Activated CD4-positive, alpha-beta T cell treated with anti-CD3 and anti-CD28 coated beads, Interleukin-2, amount 50 U/mL, for 48 hours (primary cell): ENCODE data around the gene SETD2.
"Not testable (repeated sequence)": the region's sequence is repeated elsewhere in the genome, so short reads cannot be mapped to it uniquely, and the experiment has no call there.

ENCODE experiments used
- DNase-seq, 2 experiments: peaks; one replicate each; pipeline ENCODE4 v3.0.0-alpha.2; 2020

The SETD2 gene

DNA sequence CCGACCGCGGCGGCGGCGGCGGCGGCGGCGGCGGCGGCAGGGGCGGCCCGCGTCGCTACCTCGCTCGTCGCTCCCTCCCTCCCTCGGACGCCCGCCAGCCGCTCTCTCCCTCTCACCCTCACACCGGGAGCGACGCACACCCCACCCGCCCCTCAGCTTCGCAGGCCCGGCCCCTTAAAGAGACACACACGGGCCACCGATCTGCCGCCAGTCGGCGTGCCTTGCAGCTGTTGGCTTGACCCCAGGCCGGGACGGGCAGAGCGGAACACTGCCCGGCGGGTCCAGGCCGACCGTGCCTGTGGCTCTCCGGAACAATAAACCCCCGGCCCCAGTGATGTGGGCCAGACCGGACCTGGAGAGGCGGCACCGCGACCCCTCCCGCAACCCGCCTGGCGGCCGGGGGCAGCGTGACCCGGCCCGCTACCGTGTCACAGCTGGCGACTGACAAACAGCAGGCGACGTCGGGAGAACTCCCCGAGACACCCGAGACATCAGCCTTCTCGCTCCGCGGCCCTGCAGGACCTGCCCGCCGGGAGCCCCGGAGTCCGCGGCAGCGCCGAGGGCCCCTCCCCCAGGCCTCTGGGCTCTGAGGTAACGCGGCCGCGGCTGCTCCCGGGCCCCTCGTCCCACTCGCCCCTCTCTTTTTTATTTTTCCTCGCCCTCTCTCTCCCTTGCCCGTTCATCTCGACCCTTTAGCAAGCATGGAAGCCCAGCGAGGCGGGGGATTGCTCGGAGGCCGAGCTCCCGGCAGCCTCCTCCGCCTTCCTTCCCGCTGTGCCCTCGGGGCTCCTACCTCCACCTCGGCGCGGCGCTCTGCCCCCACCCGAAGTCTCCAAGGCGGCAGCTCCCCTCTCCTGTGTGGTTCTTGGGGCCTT lies at the start of gene SETD2:
TSS of gene SETD2 (minus strand) at position 107 of the 875 bp plus-strand sequence. CDS start 189 bp downstream, outside the sequence.
- DNase-seq, result peak; percentile 85 to 87

- no peak for DNase-seq
Measured at GRCh38 chr3:47210863-47211405, 47.0 kb upstream of the SETD2 start.

DNA sequence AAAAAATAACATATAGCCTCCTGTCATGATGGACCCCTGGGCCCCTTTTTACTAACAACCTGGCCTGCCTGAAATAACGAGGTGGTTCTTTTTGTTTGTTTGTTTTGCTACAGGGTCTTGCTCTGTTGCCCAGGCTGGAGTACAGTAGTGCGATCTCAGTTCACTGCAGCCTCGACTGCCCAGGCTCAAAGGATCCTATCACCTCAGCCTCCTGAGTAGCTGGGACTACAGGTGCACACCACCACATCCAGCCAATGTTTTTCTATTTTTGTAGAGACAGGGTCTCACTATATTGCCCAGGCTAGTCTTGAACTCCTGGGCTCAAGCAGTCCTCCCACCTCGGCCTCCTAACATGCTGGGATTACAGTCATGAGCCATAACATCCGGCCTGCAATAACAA lies 42.1 kb upstream of the SETD2 start:
- not testable (repeated sequence) for DNase-seq

DNA sequence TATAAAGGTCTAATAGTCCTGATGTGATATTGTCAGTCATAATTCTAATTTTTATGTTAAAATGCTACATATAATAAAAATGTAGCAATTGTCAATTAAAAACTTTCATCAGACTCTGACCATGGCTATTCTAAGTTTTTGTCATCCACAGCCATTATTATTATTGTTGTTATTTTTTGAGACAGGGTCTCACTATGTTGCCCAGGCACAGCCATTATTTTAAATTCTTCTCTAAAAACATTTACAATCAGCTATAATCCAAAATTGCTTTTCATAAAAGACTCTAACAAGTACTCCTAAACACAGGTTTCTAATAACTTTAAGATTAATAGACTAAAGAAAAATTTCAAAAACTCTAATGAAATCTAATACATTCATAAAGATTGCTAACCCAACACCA lies 41.0 kb upstream of the SETD2 start:
- no peak for DNase-seq

DNA sequence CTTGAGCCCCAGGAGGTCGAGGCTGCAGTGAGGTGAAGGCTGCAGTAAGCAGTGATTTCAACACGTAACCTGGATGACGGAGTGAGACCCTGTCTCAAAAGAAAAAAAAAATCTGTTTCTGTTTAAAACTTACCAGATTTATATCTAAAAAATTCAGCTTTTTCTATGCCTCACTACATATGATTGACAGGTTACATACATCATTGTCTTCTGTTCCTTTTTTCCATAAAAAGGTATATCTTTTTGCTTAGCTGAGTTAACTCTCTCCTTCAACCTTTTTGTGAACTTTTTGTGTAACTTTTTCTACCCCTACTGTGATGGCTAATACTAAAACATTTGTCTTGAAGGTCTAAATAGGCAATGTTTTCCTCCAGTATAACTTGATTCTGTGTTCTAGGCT lies 38.6 kb upstream of the SETD2 start:
- no peak for DNase-seq

GRCh38 chr3:47197287-47197686 lies 33.4 kb upstream of the SETD2 start:
- no peak for DNase-seq

DNA sequence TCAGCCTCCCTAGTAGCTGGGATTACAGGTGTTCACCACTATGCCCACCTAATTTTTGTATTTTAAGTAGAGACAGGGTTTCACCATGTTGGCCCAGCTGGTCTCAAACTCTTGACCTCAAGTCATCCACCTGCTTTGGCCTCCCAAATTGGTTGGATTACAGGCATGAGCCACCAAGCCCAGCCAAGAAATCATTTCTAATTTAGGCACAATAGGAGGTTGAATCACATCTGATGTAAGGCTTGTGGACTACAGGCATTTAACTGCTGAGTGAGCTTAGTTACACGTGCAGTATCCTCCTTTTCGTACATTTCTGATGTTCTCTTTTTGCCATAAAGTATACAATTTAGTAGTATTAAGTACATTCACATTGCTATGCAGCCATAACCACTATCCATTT lies 31.1 kb upstream of the SETD2 start:
- DNase-seq, result no peak

DNA sequence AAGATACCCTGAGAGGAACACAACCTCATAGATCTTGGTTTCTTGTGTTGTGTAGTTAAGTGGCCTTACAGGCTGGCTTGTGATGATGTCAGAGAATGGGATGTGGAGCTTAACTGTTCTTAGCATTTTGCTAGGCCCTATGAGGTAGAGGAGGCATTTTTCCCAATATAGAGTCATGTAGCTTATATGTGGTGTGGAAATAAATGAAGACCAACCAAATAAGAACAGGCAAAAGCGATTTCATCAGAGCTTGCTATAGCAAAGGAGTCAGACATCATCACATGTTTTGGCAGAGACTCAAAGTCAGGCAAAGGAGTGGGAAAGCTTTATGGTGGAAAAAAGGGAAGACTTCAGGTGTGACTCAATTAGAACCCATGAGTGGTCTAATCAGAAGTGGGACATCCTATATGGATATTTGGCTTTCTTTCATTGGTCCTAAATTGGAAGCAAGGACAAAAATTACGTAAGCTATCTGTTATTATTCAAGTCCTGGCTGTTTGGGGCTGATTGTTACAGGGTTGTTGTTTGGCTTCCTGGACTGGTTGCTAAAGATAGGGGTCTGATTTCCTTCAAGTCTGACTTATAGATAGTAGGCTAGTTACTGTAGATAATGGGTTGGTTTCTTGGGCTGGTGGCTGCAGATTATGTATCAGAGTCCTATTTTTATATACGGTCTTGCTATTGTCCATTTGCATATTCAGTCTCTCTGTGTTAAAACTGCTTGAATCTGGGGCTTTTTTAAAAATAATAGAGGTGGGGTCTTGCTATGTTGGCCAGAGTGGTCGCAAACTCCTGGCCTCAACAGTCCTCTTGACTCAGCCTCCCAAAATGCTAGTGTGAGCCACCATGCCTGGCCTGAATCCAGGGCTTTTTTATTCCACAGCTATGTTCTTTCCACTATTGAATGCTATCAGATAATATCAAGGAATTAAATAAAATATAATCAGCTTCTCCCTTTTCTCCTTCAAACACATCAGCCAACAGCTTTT lies 30.3 kb upstream of the SETD2 start:
- no peak for DNase-seq

- no peak for DNase-seq
Measured at GRCh38 chr3:47186285-47186684, 22.4 kb upstream of the SETD2 start.

GRCh38 chr3:47181685-47182084 lies 17.8 kb upstream of the SETD2 start:
- DNase-seq, result not testable (repeated sequence)

DNA sequence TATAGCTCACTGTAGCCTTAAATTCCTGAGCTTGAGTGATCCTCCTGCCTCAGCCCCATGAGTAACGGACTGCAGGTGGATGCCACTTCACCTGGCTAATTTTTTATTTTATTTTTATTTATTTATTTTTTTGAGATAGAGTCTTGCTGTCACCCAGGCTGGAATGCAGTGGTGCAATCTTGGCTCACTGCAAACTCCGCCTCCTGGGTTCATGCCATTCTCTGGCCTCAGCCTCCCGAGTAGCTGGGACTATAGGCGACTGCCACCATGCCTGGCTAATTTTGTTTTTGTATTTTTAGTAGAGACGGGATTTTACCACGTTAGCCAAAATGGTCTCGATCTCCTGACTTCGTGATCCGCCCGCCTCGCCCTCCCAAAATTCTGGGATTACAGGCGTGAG lies 16.1 kb upstream of the SETD2 start:
- DNase-seq, result not testable (repeated sequence)

DNA sequence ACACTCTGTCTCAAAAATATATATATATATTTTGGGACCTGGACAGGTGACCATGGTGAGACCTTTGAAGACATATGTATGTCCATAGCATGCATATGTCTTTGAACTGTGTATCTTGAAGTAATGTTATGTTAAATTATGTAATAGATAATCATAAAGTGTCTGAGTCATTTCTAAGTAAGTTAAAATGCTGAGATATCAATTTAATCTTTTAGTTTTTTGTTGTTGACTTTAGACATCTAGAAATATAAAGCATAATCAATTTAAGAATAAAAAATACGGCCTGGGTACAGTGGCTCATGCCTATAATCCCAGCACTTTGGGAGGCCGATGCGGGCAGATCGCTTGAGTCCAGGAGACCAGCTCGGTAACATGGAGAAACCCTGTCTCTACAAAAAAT lies 12.7 kb upstream of the SETD2 start:
- no peak for DNase-seq

DNA sequence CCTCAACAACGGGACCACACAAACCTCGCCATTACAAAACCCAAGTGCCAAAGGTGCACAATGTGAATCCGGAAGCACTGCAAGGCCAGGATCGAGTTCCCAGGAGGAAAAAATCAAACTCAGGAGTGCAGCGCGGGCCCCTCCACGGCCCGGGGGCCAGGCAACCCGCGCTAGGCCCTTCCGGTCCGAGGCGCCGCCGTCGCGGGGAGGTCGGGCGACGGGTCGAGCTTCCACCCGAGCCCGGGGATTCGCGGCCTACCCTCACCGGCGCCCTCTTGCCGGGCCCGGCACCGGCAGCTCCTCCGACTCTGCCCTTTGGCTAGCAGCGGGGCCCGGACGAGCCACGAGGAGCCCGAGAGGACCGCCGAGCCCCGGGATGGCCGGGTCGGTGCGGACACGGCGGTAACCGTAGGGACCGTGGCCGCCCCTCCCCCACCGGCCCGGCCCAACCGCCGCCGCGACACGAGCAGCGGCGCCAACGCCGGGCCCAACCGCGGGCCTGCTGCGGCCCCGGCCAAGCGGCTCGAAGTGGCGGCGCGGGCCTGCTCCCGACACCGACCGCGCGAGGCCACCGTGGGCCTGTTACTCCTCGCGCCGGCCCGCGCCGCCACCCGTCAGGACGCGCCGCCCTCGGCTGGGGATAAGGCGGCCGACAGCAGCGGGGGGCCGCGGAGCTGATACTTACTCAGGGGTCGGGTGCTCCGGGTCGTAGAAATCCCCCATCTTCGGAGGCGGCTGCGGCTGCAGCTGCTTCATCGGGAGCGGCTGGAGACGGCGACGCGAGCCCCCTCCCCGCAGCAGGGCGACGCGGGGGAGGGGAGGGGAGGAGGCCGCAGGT lies 525 bp downstream of the SETD2 start:
- peak; percentile 53 to 55 for DNase-seq

DNA sequence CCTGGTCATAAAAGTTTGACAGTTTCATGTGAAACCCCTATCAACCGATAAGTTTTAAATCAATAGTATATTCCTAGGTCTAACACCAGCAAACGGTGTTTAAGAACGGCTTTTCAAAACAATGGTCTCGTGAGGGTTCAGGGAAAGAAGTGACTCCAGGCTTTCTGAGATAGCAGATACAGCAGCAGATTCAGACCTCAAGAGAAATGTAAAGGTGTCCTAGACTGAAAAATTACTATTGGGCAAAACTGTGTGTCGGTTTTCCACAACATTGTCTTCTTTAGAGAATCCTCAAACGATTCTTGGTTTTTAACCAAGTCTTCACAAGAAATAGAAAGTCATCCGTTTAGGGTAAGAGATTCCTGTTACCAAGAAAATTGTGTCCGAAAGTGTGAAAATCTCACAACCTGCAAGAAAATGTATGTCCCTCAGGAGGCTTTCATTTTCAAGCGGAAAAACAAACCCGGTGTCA lies 1.2 kb downstream of the SETD2 start:
- no peak for DNase-seq

GRCh38 chr3:47161983-47162696 lies 1.8 kb downstream of the SETD2 start:
- no peak for DNase-seq

- DNase-seq, result no peak
Measured at GRCh38 chr3:47159820-47160219, 4.1 kb downstream of the SETD2 start.

DNA sequence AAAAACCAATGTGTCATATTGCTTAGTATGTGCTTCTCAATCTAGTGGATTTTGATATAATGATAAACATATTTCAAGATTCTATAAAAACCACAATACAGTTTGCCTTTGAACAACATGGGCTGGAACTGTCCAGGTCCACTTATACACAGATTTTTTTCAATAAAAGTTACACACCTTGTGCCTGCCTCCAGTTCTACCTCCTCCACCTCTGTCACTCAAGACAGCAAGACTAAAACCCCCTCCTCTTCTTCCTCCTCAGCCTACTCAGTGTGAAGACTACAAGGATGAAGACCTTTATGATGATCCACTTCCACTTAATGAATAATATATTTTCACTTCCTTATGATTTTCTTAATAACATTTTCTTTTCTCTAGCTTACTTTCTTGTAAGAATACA lies 5.7 kb downstream of the SETD2 start:
- DNase-seq, result no peak

DNA sequence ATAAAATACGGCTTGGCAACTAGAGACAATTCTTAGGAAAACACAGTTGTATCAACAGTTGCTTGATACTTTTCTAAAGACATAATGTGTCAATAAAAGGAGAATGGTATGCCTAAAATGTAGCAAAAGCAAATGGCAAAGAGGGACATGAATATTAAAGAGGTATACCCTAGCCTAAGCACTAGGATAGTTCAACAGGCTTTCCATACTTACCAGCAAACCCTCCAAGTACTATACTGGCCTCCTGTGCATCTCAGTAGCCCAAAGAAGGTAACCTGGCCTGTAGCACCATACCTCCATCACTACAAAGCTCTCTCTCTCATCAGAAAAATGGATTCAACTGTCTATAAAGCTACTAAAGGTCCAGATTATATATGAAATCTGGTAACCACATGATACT lies 7.5 kb downstream of the SETD2 start:
- no peak for DNase-seq

- no peak for DNase-seq
Measured at GRCh38 chr3:47152578-47152977, 11.3 kb downstream of the SETD2 start.

GRCh38 chr3:47151836-47152235 lies 12.1 kb downstream of the SETD2 start:
- no peak for DNase-seq

GRCh38 chr3:47149339-47149933 lies 14.5 kb downstream of the SETD2 start:
- no peak for DNase-seq
